ENCODE data around the gene NCLN. TPM values are rescaled to one million over a fixed set of nuclear protein-coding genes. Genes with fewer than 3 reads are reported as not detected.

The NCLN gene, protein sequence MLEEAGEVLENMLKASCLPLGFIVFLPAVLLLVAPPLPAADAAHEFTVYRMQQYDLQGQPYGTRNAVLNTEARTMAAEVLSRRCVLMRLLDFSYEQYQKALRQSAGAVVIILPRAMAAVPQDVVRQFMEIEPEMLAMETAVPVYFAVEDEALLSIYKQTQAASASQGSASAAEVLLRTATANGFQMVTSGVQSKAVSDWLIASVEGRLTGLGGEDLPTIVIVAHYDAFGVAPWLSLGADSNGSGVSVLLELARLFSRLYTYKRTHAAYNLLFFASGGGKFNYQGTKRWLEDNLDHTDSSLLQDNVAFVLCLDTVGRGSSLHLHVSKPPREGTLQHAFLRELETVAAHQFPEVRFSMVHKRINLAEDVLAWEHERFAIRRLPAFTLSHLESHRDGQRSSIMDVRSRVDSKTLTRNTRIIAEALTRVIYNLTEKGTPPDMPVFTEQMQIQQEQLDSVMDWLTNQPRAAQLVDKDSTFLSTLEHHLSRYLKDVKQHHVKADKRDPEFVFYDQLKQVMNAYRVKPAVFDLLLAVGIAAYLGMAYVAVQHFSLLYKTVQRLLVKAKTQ
- 71.5 and 107 TPM in 2 replicates for total RNA-seq

DNA sequence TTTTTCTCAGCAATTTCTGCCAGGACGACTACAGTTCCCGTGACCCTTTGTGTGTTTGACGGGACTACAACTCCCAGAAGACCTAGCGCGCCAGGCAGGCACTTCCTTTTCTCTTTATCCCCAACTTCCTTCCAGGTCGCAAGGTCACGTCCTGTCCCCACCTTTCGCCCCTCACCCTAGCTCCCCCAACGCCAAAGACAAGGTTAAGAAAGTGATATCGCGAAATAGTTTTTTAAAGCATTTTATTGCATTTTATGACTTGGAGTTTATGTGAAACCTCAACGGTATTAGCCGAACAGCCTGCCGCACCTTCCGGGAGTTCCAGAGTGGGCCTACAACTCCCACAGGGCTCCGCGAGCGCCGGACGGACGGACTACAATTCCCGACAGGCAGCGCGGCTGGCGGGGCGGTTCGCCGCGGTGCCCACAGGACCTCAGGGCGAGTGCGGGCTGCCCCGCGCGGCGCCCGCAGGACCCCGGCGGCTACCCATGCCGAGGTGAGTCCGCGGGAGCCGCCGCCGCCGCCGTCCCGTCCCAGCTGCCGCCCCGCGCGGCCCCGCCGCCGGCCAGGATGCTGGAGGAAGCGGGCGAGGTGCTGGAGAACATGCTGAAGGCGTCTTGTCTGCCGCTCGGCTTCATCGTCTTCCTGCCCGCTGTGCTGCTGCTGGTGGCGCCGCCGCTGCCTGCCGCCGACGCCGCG is at the start of gene NCLN:
NCLN (plus strand) TSS at position 470 of the 699 bp plus-strand sequence; CDS start at position 571, 101 bp downstream.

GRCh38 chr19:3135961-3136683 is 49.6 kb upstream of the NCLN start, which contains the start of gene GNA15:
GNA15 (plus strand) TSS chr19:3136033; CDS start chr19:3136451, 418 bp downstream.

GRCh38 chr19:3178377-3178972 is 7.3 kb upstream of the NCLN start, which contains the start of gene S1PR4:
S1PR4 (plus strand) TSS chr19:3178769; CDS start chr19:3178793, 24 bp downstream.

GRCh38 chr19:3224346-3225168 is 38.8 kb downstream of the NCLN start, which contains the start of gene CELF5:
CELF5 (plus strand) TSS chr19:3224661; CDS start chr19:3224740, 79 bp downstream.

Other genes with a start within 250 kb of the NCLN start
- gene ZNF77, start 241.0 kb upstream of the NCLN start, total RNA-seq: 1.4 and 3.3 TPM in 2 replicates
- gene TLE6, start 208.4 kb upstream of the NCLN start, total RNA-seq: not detected in 2 replicates
- 0.11 and 1.5 TPM in 2 replicates for gene TLE2, start 156.7 kb upstream of the NCLN start, total RNA-seq
- gene TLE5, start 123.4 kb upstream of the NCLN start, total RNA-seq: 255 and 333 TPM in 2 replicates
- 47.6 and 50.9 TPM in 2 replicates for gene GNA11, start 91.6 kb upstream of the NCLN start, total RNA-seq
- 202 and 264 TPM in 2 replicates for gene GNA15, start 49.9 kb upstream of the NCLN start, total RNA-seq
- gene S1PR4, start 7.2 kb upstream of the NCLN start, total RNA-seq: 0.16 TPM in 1 of 2 replicates, not detected in the other
- not detected in 2 replicates for gene CELF5, start 38.7 kb downstream of the NCLN start, total RNA-seq
- gene NFIC, start 180.7 kb downstream of the NCLN start, total RNA-seq: 17.6 and 24.9 TPM in 2 replicates

Measured in hair follicular keratinocyte (primary cell).